HCT116 (cell line): ENCODE results near the gene CDH4. TPM values are rescaled to one million over a fixed set of nuclear protein-coding genes. Genes with fewer than 3 reads are reported as not detected.

Source experiments
- ATAC-seq: fragments of 200-7000 bp; cut with Tn5 transposase; 2 replicates; pipeline ENCODE4 v1.9.1; 2020; ENCODE audit warnings: mild to moderate bottlenecking, moderate library complexity
- BruUV-seq: library from RNA; stranded (reverse); fragments of 400-500 nt; replicated peaks from 2 replicates; lab custom pipeline; 2021; lab: Mats Ljungman, UMichigan
- CTCF ChIA-PET: fragments of 300-600 bp; sonication (Branson Sonifier 250); formaldehyde crosslinking; loops from one replicate; lab custom pipeline; 2021; ENCODE audit warnings: antibody characterized with exemption; lab: Charles Lee
- POLR2A ChIA-PET: fragments of 300-600, 350-600 bp; sonication (Branson Sonifier 250); formaldehyde crosslinking; loops from one replicate; lab custom pipeline; 2021; ENCODE audit warnings: antibody characterized with exemption; lab: Charles Lee
- RAD21 ChIA-PET, 2 experiments: fragments of 300-600 bp; sonication (Branson Sonifier 250); formaldehyde crosslinking; loops; one replicate each; lab custom pipeline; 2023; ENCODE audit warnings: low total read pairs in 2 of 2; ENCODE audit not compliant: uncharacterized antibody in 2 of 2, unreplicated experiment in 2 of 2, low non-redundant PET in 1 of 2; lab: Charles Lee
- DNase-seq: peaks from one replicate; pipeline ENCODE4 v3.0.0-alpha.2; 2010; ENCODE audit warnings: low read depth, low spot score
- H2AFZ ChIP-seq: fragments of 200-600 bp; shearing (Covaris generic), sonication (generic); 2 replicates; pipeline ENCODE4 v1.6.1; 2017; ENCODE audit warnings: low read depth, mixed run types, mixed read lengths, antibody characterized with exemption, low read length; ENCODE audit not compliant: poor library complexity, severe bottlenecking
- H3K27ac ChIP-seq: 2 replicates; pipeline ENCODE4 v1.5.1; 2012; ENCODE audit warnings: low read depth, low read length
- H3K27me3 ChIP-seq: fragments of 200-600 bp; sonication (generic); 2 replicates; pipeline ENCODE4 v1.6.1; 2016; ENCODE audit warnings: mixed run types, low read length, mixed read lengths; ENCODE audit not compliant: insufficient read depth
- H3K36me3 ChIP-seq, 2 experiments: fragments of 200-500 bp in 1 of 2; fragments of 200-600 bp in 1 of 2; sonication (Bioruptor generic) in 1 of 2; sonication (generic) in 1 of 2; 2 replicates each; pipeline versions ENCODE4 v1.5.1 to v1.6.1; 2014 to 2016; ENCODE audit warnings: low read length in 2 of 2, inconsistent platforms in 1 of 2, mixed read lengths in 1 of 2, mixed run types in 1 of 2; ENCODE audit not compliant: insufficient read depth in 2 of 2, control insufficient read depth in 1 of 2
- H3K4me1 ChIP-seq, 2 experiments: fragments of 200-600 bp in 1 of 2; sonication (generic) in 1 of 2; 2 replicates each; pipeline versions ENCODE4 v1.5.1 to v1.6.1; 2012 to 2017; ENCODE audit warnings: low read length in 2 of 2, inconsistent platforms in 1 of 2, mild to moderate bottlenecking in 1 of 2, mixed read lengths in 1 of 2, mixed run types in 1 of 2, moderate library complexity in 1 of 2; ENCODE audit not compliant: insufficient read depth in 2 of 2, control insufficient read depth in 1 of 2
- H3K4me2 ChIP-seq: fragments of 200-600 bp; sonication (generic); 2 replicates; pipeline ENCODE4 v1.6.1; 2017; ENCODE audit warnings: mixed run types, low read length, mixed read lengths
- H3K4me3 ChIP-seq, 2 experiments: fragments of 200-600 bp in 1 of 2; sonication (generic) in 1 of 2; replicated peaks in 1 of 2; 2 replicates each; pipeline ENCODE4 v1.5.1; 2011 to 2016; ENCODE audit warnings: low read length in 2 of 2, control low read depth in 1 of 2, low read depth in 1 of 2, mild to moderate bottlenecking in 1 of 2, mixed read lengths in 1 of 2, mixed run types in 1 of 2
- H3K79me2 ChIP-seq: fragments of 200-600 bp; sonication (generic); 2 replicates; pipeline ENCODE4 v1.6.1; 2017; ENCODE audit warnings: mild to moderate bottlenecking, mixed run types, low read length, moderate library complexity, mixed read lengths; ENCODE audit not compliant: insufficient read depth
- H3K9ac ChIP-seq: fragments of 200-600 bp; sonication (generic); 2 replicates; pipeline ENCODE4 v1.6.1; 2016; ENCODE audit warnings: low read length, mixed read lengths
- H3K9me2 ChIP-seq: fragments of 200-600 bp; sonication (generic), shearing (Covaris generic); 2 replicates; pipeline ENCODE4 v1.6.1; 2017; ENCODE audit warnings: mixed run types, mild to moderate bottlenecking, moderate library complexity; ENCODE audit not compliant: insufficient read depth
- H3K9me3 ChIP-seq, 2 experiments: fragments of 200-500 bp in 1 of 2; fragments of 200-600 bp in 1 of 2; sonication (Bioruptor generic) in 1 of 2; sonication (generic) in 1 of 2; 2 replicates each; pipeline ENCODE4 v1.6.1; 2014 to 2017; ENCODE audit warnings: low read length in 2 of 2, mixed read lengths in 2 of 2, inconsistent platforms in 1 of 2, low read depth in 1 of 2, mild to moderate bottlenecking in 1 of 2, mixed run types in 1 of 2, moderate library complexity in 1 of 2; ENCODE audit not compliant: control insufficient read depth in 1 of 2, insufficient read depth in 1 of 2
- H4K20me1 ChIP-seq: fragments of 200-600 bp; sonication (generic), shearing (Covaris generic); 2 replicates; pipeline ENCODE4 v1.6.1; 2017; ENCODE audit warnings: mixed run types, mild to moderate bottlenecking, moderate library complexity; ENCODE audit not compliant: insufficient read depth
- ELF1 ChIP-seq: IDR thresholded peaks from 2 replicates; pipeline ENCODE4 v1.6.1; 2012; ENCODE audit warnings: low read depth, borderline replicate concordance
- EZH2phosphoT487 ChIP-seq: fragments of 200-600 bp; IDR thresholded peaks from 2 replicates; pipeline ENCODE4 v1.6.1; 2018; ENCODE audit warnings: antibody characterized with exemption, borderline replicate concordance
- FOSL1 ChIP-seq: IDR thresholded peaks from 2 replicates; pipeline ENCODE4 v1.6.1; 2012; ENCODE audit warnings: low read depth
- POLR2AphosphoS5 ChIP-seq: IDR thresholded peaks from 2 replicates; pipeline ENCODE4 v1.6.1; 2011; ENCODE audit warnings: mild to moderate bottlenecking, low read depth, low read length, moderate library complexity
- RAD21 ChIP-seq: IDR thresholded peaks from 2 replicates; pipeline ENCODE4 v1.6.1; 2012; ENCODE audit warnings: low read depth, mild to moderate bottlenecking
- SIN3A ChIP-seq: IDR thresholded peaks from 2 replicates; pipeline ENCODE4 v1.6.1; 2012; ENCODE audit warnings: low read depth
- SP1 ChIP-seq: IDR thresholded peaks from 2 replicates; pipeline ENCODE4 v1.6.1; 2012; ENCODE audit warnings: low read depth
- SRF ChIP-seq: IDR thresholded peaks from 2 replicates; pipeline ENCODE4 v1.6.1; 2012; ENCODE audit warnings: low read depth
- TCF7L2 ChIP-seq: IDR thresholded peaks from 2 replicates; pipeline ENCODE4 v1.7.0; 2011; ENCODE audit warnings: borderline replicate concordance, inconsistent platforms; ENCODE audit not compliant: insufficient read depth, insufficient read length; ENCODE audit errors: extremely low read depth
- ZNF274 ChIP-seq: fragments of 200-500 bp; sonication (Bioruptor generic); IDR thresholded peaks from 2 replicates; pipeline ENCODE4 v1.6.1; 2014; ENCODE audit warnings: mild to moderate bottlenecking, low read depth, low read length, inconsistent platforms
- intact Hi-C: fragments of 100-400 bp; cut with micrococcal nuclease; formaldehyde crosslinking; loops from 2 replicates; pipeline ENCODE4 v1.10.0; 2022
- total RNA-seq: library from RNA; stranded (reverse); gene quantifications from one replicate; pipeline ENCODE4 v1.2.1, GENCODE V29; 2021; ENCODE audit not compliant: unreplicated experiment
- TF ChIP-seq, protein P1 (sequence below): IDR thresholded peaks from 2 replicates; pipeline ENCODE4 v1.6.1; 2012
- TF ChIP-seq, protein P2 (sequence below): IDR thresholded peaks from 2 replicates; pipeline ENCODE4 v1.6.1; 2012; ENCODE audit warnings: low read depth

The CDH4 gene
- total RNA-seq, 1 experiment from 2014 or later: not detected

DNA sequence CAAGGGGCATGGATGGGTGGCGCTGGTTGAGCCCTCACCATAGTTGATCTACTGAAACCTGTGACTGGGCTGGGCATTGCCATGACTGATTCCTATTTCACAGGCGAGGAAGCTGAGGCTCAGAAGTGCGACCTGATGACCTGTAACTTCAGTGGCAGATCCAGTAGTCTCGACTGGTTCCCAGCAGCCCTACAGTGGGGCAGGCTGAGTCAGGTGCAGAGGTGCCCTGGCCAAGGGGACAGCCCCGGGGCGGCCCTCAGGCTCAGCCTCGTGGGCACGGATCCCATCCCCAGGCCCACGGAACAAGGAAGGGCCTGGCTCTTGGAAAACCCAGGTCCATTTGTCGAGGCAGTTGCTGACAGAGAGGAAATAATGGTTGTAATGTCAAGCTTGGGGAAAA lies 283.0 kb downstream of the CDH4 start:
- H2AFZ ChIP-seq: no peak overlapping the region
- no peaks in the 10 kb centered on the region for H3K27me3 ChIP-seq
- no peaks in the 10 kb centered on the region for H3K79me2 ChIP-seq
- ChIA-PET RAD21 (no interaction called here), CTCF (no interaction called here), POLR2A (no interaction called here)
- BruUV-seq: no TSS peak
- TF ChIP-seq SRF (no peak), TCF7L2 (no peak), SP1 (no peak), POLR2AphosphoS5 (no peak), RAD21 (no peak), SIN3A (no peak), FOSL1 (no peak), ZNF274 (no peak), EZH2phosphoT487 (no peak), ELF1 (no peak)
- TF ChIP-seq, protein P1, sequence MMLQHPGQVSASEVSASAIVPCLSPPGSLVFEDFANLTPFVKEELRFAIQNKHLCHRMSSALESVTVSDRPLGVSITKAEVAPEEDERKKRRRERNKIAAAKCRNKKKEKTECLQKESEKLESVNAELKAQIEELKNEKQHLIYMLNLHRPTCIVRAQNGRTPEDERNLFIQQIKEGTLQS: no peak
- TF ChIP-seq, protein P2, sequence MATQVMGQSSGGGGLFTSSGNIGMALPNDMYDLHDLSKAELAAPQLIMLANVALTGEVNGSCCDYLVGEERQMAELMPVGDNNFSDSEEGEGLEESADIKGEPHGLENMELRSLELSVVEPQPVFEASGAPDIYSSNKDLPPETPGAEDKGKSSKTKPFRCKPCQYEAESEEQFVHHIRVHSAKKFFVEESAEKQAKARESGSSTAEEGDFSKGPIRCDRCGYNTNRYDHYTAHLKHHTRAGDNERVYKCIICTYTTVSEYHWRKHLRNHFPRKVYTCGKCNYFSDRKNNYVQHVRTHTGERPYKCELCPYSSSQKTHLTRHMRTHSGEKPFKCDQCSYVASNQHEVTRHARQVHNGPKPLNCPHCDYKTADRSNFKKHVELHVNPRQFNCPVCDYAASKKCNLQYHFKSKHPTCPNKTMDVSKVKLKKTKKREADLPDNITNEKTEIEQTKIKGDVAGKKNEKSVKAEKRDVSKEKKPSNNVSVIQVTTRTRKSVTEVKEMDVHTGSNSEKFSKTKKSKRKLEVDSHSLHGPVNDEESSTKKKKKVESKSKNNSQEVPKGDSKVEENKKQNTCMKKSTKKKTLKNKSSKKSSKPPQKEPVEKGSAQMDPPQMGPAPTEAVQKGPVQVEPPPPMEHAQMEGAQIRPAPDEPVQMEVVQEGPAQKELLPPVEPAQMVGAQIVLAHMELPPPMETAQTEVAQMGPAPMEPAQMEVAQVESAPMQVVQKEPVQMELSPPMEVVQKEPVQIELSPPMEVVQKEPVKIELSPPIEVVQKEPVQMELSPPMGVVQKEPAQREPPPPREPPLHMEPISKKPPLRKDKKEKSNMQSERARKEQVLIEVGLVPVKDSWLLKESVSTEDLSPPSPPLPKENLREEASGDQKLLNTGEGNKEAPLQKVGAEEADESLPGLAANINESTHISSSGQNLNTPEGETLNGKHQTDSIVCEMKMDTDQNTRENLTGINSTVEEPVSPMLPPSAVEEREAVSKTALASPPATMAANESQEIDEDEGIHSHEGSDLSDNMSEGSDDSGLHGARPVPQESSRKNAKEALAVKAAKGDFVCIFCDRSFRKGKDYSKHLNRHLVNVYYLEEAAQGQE: no peak
- ATAC-seq: no peak
- H3K9ac ChIP-seq: no peak overlapping the region
- H4K20me1 ChIP-seq: no peaks in the 10 kb centered on the region
- H3K9me2 ChIP-seq: no peaks in the 10 kb centered on the region
- no peaks in the 10 kb centered on the region for H3K4me1 ChIP-seq
- no peak overlapping the region for H3K27ac ChIP-seq
- intact Hi-C loops: no loop called here
- H3K4me2 ChIP-seq: no peak overlapping the region
- DNase-seq: no peak
- H3K4me3 ChIP-seq: no peak overlapping the region
- H3K9me3 ChIP-seq: no peaks in the 10 kb centered on the region
- no peaks in the 10 kb centered on the region for H3K36me3 ChIP-seq
